Endometrial microvascular endothelial cells (primary cell): ENCODE measurements around the gene ARID5B. TPM values are rescaled to one million over a fixed set of nuclear protein-coding genes. Genes with fewer than 3 reads are reported as not detected.
"Not testable (repeated sequence)": the region's sequence is repeated elsewhere in the genome, so short reads cannot be mapped to it uniquely, and the experiment has no call there.

Source experiments
- in situ Hi-C: cut with HindIII; loops from 2 replicates; pipeline ENCODE4 v1.10.0; 2017; ENCODE audit warnings: low sequenced_read_pairs, low pct_unique_long_range_greater_than_20kb; ENCODE audit errors: inconsistent ontology term
- total RNA-seq: library from RNA; depleted of rRNA; stranded (reverse); fragments of >200 nt; gene quantifications from one replicate; pipeline ENCODE4 v1.2.3, GENCODE V29; 2015; ENCODE audit errors: inconsistent ontology term

Gene ARID5B, protein sequence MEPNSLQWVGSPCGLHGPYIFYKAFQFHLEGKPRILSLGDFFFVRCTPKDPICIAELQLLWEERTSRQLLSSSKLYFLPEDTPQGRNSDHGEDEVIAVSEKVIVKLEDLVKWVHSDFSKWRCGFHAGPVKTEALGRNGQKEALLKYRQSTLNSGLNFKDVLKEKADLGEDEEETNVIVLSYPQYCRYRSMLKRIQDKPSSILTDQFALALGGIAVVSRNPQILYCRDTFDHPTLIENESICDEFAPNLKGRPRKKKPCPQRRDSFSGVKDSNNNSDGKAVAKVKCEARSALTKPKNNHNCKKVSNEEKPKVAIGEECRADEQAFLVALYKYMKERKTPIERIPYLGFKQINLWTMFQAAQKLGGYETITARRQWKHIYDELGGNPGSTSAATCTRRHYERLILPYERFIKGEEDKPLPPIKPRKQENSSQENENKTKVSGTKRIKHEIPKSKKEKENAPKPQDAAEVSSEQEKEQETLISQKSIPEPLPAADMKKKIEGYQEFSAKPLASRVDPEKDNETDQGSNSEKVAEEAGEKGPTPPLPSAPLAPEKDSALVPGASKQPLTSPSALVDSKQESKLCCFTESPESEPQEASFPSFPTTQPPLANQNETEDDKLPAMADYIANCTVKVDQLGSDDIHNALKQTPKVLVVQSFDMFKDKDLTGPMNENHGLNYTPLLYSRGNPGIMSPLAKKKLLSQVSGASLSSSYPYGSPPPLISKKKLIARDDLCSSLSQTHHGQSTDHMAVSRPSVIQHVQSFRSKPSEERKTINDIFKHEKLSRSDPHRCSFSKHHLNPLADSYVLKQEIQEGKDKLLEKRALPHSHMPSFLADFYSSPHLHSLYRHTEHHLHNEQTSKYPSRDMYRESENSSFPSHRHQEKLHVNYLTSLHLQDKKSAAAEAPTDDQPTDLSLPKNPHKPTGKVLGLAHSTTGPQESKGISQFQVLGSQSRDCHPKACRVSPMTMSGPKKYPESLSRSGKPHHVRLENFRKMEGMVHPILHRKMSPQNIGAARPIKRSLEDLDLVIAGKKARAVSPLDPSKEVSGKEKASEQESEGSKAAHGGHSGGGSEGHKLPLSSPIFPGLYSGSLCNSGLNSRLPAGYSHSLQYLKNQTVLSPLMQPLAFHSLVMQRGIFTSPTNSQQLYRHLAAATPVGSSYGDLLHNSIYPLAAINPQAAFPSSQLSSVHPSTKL
- total RNA-seq: 3.4 TPM

DNA sequence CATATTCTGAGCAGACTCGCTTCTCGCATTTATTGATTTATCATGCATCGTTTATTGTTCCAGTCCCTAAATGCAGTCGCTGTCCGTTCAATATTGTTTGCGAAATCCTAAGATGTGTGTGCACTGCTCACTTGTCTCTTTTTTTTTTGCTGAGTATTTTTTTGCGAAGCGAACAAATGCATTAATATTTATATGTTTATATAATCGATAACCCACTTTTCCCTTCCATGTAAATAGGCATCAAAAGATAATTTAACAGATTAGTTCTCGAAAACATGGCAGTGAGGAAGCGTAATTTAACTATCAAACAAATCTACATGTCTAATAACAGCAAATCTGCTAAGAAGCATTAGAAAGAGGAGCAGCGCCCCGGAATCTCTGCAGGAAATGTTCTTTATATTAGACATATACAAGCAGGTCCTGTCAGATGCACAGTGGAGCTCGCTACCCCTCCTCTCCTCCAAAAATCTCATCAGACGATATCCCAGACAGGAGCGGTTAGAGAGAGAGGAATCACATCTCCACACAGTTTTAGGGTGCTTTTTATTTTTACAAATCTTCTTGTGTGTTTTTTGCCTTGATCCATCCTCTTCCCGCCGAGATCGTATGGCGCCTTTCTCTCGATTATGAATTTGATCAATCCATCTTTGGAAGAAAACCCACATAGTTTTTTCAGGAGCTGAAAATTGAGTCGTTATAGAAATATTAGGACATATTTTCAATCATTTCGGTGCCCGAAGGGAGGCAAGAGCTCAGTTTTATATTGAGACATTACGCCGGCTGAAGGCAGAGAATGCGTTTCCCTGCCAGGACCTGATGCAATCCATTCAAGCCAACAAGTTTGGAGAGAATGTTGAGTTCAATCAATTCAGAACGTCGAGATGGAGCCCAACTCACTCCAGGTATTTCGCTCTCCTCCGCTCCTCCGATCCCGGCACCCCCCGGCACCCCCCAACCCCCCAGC is at the start of gene ARID5B:
Gene ARID5B, plus strand, starts transcription at position 871 of the 964 bp plus-strand sequence. Its CDS starts 11 bp downstream, at position 882.
- in situ Hi-C loops: loop anchor here (25.0 kb wide), 1 partner anchor 939 kb away; no protein-coding TSS in a partner anchor

- in situ Hi-C loops: no loop called here
Observed at GRCh38 chr10:61852261-61852660, 49.2 kb upstream of the ARID5B start.

GRCh38 chr10:61855771-61856170 is 45.7 kb upstream of the ARID5B start:
- in situ Hi-C loops: no loop called here

DNA sequence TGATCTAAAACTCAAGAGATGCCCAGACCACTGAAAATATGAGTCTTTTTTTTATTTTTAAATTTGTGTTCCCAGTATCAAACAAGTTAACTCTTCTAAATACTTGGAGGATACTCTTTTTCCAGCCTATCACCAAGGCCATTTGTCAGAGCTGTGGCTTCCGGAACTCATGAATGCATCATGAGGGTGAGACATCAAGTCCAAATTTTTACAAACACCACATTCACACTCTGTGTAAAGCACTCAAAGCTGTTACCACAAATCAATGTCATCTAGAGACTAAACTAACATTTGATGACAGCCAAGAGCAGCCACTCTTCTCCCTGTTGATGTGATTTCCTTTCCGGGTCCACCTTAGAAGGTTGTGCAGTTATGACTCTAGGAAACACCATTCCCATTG is 43.8 kb upstream of the ARID5B start:
- in situ Hi-C loops: no loop called here

DNA sequence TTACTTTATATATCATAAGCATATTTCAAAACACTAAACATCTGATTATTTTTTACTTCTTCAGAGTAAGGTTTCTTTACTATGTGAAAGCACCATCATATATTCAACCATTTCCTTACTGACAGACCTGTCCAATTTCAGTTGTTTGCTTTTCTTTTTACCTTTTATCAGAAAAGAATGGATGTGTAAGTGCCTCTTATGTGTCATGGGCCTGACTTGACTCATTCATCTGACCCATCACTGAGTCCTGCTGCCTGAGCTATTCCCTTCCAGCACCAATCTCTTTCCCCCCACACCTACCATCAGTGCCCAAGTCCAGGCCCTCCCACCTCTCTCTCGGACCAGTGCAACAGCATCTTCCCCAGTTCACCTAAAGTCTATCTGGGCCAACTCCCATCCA is 41.7 kb upstream of the ARID5B start:
- in situ Hi-C loops: no loop called here

DNA sequence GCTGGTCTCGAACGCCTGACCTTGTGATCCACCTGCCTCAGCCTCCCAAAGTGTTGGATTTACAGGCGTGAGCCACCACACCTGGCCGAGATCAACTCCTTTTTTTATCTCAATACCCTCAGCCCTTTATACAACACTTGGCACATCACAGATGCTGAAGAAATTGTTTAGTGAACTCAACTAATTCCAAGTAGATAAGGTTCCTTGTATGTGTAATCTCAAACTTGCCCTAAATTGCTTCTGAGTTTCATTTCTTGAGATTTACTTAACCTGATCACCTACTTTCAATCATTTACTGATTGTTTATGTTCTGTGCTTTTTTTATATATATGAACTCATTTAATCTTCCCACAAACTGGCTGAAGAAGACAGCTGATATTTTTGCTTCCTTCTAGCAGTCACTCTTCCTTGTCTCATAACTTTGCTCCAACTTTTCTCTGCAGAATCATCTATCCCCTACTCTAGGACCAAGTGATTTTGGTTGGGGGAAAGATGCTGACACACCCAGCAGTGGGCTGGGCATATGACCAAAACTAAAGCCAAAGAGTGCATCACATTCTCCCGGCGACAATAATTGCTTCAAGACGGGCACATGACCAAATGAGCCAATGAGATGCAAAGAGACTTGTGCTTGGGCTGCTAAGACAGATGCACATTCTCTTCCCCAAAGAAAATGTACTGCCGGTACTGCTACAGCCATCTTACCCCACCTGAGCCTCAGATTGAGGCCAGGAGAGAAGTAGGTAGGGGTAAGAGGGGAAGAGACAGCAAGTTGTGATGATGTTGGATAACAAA is 40.3 kb upstream of the ARID5B start:
- in situ Hi-C loops: no loop called here

DNA sequence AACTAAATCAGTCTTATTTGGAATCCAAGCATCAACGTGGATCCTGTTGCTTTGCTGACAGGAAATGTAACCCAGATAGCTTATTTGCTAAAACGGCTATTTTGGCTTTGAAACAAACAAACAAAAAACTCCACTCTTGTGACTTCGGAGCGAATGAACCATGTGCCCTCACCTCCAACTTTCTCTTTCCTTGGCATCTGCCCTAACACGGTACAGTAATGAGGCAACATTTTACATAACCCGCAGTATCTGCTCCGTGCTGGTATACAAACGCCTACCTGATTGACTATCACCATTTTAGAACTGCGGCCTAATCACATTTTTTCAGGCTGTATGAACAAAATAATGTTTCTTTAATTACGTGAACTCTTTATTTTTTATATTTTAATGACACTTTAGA is 37.5 kb upstream of the ARID5B start:
- in situ Hi-C loops: no loop called here

DNA sequence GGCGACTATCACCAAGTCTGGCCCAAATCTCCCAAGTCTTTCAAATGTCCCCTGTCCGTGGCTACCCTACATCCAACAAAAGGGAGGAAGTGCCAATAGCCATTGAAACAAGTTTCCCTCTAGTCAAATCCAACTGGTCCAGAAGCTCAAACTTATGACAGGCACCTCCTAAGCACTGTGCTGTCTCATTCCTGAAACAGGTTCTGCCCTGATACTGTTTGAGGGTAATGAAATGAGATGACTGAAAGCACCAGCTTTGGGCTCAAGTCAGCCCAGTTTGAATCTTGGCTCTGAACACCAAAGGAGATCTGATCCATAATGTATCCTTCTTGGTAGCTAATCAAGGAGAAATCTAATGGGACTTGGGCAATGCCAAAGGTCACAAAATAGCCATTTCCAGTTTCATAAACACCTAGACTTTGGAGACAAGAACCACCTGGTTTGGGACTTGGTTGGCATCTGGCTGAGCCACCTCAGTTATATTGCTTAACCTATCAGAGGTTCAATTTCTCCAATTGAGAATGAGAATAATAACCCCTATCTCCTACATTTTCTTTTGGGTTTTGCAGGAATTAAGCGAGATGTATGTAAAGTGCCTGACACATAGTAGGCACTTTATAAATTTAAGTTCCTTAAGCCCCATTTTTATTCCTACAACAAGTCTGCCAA is 34.7 kb upstream of the ARID5B start:
- in situ Hi-C loops: no loop called here

DNA sequence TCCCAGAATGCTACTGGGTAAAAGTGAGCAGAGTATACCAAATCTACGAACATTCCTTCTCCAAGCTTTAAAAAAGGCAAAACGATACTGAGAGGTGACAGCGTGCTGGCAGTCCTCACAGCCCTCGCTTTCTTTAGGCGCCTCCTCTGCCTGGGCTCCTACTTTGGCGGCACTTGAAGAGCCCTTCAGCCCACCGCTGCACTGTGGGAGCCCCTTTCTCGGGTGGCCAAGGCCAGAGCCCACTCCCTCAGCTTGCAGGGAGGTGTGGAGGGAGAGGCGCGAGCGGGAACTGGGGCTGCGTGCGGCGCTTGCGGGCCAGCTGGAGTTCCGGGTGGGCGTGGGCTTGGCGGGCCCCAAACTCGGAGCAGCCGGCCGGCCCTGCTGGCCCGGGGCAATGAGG is 34.1 kb upstream of the ARID5B start:
- in situ Hi-C loops: not testable (repeated sequence)

DNA sequence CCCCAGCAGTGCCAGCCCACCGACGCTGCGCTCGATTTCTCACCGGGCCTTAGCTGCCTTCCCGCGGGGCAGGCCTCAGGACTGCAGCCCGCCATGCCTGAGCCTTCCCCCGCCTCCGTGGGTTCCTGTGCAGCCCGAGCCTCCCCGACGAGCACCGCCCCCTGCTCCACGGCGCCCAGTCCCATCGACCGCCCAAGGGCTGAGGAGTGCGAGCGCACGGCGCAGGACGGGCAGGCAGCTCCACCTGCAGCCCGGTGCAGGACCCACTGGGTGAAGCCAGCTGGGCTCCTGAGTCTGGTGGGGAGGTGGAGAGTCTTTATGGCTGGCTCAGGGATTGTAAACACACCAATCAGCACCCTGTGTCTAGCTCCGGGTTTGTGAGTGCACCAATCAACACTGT is 33.7 kb upstream of the ARID5B start:
- in situ Hi-C loops: not testable (repeated sequence)

- in situ Hi-C loops: no loop called here
Observed at GRCh38 chr10:61869041-61869675, 32.3 kb upstream of the ARID5B start.

- in situ Hi-C loops: no loop called here
Observed at GRCh38 chr10:61869774-61870525, 31.5 kb upstream of the ARID5B start.

DNA sequence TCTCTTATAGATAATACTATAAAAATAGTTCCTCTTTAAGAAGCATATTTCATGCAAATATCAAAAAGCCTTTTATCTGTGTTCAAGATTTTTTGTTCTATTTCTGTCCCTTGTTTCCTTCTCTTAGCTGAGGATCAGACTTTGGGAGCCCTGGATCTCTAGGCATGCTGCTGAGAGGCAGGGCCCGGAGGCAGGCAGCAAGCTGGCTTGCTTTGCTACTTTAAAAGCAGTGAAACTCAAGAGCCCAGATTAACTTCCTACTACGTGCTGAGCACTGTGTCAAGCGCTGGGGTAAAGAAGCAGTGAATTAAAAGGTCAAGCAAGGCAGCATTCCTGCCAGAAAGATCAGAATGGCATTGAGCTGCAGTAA is 31.0 kb upstream of the ARID5B start:
- in situ Hi-C loops: no loop called here

- in situ Hi-C loops: no loop called here
Observed at GRCh38 chr10:61871487-61871886, 30.0 kb upstream of the ARID5B start.

DNA sequence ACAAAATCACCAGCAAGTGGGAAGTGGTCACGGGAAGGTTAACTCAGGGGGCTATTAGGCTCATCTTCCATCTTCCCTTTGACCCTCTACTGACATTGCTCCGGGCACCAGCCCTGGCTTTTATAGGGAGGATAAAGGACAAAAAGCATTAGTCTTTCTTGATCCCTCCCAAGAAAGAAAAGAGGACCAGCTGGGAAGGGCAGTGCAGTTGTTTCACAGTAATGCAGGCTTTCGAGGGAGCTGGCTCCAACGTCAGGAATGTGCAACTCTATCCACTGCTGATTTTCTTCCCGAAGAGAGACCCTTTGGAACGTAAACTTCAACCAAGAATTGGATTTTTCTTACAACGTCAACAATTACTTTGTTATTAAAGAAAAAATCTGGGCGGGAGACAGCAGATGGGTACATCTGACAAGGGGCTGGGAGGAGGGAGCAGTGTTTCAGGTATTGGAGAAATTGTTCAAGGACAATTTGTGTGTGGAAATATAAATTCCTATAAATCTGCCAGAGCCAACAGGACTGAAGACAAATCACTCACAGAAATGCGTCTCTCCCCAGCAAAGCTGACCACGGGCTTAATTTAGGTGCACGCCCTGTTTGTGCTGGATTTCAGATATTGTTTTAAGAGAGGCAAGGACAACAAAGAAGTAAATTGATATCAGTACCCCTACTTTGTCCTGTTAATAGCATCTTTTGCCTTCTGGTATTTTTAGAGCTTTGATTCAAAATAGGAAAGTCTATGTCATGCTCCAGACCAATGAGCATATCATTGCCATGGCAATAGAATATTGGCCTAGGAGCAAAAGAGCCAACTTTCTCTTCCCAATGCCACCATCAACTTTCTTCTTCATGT is 23.4 kb upstream of the ARID5B start:
- in situ Hi-C loops: no loop called here
